Neural crest cell (in vitro differentiated cells): Measurements from ENCODE around the gene PHOSPHO2. TPM values are rescaled to one million over a fixed set of nuclear protein-coding genes. Genes with fewer than 3 reads are reported as not detected.

Experiments used
- DNase-seq: peaks from one replicate; pipeline ENCODE4 v3.0.0; 2021; ENCODE audit warnings: low read depth, mixed read lengths, low spot score
- H3K27ac Mint-ChIP-seq: one replicate; pipeline ENCODE4 v1.8.0; 2021; ENCODE audit warnings: mild to moderate bottlenecking, mixed read lengths; ENCODE audit not compliant: unreplicated experiment
- H3K27me3 Mint-ChIP-seq: 2 replicates; pipeline ENCODE4 v1.8.0; 2021; ENCODE audit warnings: low read depth, mild to moderate bottlenecking, mixed read lengths
- H3K36me3 Mint-ChIP-seq: 2 replicates; pipeline ENCODE4 v1.8.0; 2021; ENCODE audit warnings: low read depth, mild to moderate bottlenecking, mixed read lengths
- H3K4me1 Mint-ChIP-seq: 2 replicates; pipeline ENCODE4 v1.8.0; 2021; ENCODE audit warnings: mixed read lengths
- H3K4me3 Mint-ChIP-seq: one replicate; pipeline ENCODE4 v1.8.0; 2021; ENCODE audit warnings: mild to moderate bottlenecking, mixed read lengths
- H3K9me3 Mint-ChIP-seq: 2 replicates; pipeline ENCODE4 v1.8.0; 2021; ENCODE audit warnings: mixed read lengths
- total RNA-seq: library from RNA; stranded (reverse); gene quantifications from 2 replicates; pipeline ENCODE4 v1.2.1, GENCODE V29; 2021
- TF ChIP-seq, protein P1 (sequence below): fragments of 200-600 bp; sonication (generic); conservative IDR thresholded peaks from 2 replicates; pipeline ENCODE4 v1.5.0; 2021; ENCODE audit warnings: antibody characterized with exemption, mild to moderate bottlenecking

The PHOSPHO2 gene
- total RNA-seq, 1 donor from 2014 or later, result 8.3 TPM

DNA sequence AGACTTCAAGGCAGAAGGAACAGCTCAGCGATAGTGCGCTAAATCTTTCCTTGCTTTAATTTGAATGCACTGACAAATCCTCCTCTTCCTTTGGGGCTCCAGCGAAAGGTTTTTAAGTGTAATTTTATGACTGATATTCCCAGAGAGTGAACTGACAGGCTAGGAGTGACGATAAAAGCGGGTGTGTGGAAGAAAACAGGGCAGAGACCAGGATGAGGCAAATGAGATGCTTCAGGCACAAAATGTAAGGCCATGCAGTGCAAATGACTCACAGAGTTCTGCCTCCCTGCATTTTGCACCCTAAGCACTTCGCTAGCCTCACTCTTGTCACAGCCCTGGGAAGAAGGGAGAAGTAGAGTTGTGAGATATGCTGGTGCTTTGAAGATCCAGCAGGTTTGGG, 54.0 kb downstream of the PHOSPHO2 start:
- Mint-ChIP-seq H3K27me3 (no peaks in the 10 kb centered on the region), H3K9me3 (peaks cover 3% of the 10 kb centered on the region), H3K27ac (no peak overlapping the region), H3K4me1 (peaks cover 6% of the 10 kb centered on the region), H3K36me3 (peaks cover 29% of the 10 kb centered on the region), H3K4me3 (no peak overlapping the region)
- DNase-seq, result no peak
- TF ChIP-seq, protein P1, sequence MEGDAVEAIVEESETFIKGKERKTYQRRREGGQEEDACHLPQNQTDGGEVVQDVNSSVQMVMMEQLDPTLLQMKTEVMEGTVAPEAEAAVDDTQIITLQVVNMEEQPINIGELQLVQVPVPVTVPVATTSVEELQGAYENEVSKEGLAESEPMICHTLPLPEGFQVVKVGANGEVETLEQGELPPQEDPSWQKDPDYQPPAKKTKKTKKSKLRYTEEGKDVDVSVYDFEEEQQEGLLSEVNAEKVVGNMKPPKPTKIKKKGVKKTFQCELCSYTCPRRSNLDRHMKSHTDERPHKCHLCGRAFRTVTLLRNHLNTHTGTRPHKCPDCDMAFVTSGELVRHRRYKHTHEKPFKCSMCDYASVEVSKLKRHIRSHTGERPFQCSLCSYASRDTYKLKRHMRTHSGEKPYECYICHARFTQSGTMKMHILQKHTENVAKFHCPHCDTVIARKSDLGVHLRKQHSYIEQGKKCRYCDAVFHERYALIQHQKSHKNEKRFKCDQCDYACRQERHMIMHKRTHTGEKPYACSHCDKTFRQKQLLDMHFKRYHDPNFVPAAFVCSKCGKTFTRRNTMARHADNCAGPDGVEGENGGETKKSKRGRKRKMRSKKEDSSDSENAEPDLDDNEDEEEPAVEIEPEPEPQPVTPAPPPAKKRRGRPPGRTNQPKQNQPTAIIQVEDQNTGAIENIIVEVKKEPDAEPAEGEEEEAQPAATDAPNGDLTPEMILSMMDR, result no peak

Other genes starting within 250 kb of the PHOSPHO2 start
- gene BBS5, start 215.0 kb upstream of the PHOSPHO2 start, total RNA-seq, result 9.0 and 10.1 TPM in 2 replicates
- gene KLHL41, start 184.8 kb upstream of the PHOSPHO2 start, total RNA-seq, result 0.73 and 1.4 TPM in 2 replicates
- gene FASTKD1, start 120.6 kb upstream of the PHOSPHO2 start, total RNA-seq, result 32.9 and 36.4 TPM in 2 replicates
- gene PPIG, start 110.1 kb upstream of the PHOSPHO2 start, total RNA-seq, result 69.6 and 70.0 TPM in 2 replicates
- gene CFAP210, start 64 bp upstream of the PHOSPHO2 start, total RNA-seq, result 1.0 and 2.3 TPM in 2 replicates
- 67.0 and 67.2 TPM in 2 replicates for gene KLHL23, start 39.4 kb downstream of the PHOSPHO2 start, total RNA-seq
- gene SSB, start 104.4 kb downstream of the PHOSPHO2 start, total RNA-seq, result 183 and 187 TPM in 2 replicates
- gene METTL5, start 130.4 kb downstream of the PHOSPHO2 start, total RNA-seq, result 55.1 and 55.7 TPM in 2 replicates
- 29.5 and 30.2 TPM in 2 replicates for gene UBR3, start 133.0 kb downstream of the PHOSPHO2 start, total RNA-seq